Glutamatergic neuron (in vitro differentiated cells): ENCODE data around the gene NDUFB2. TPM values are rescaled to one million over a fixed set of nuclear protein-coding genes. Genes with fewer than 3 reads are reported as not detected.

Source experiments
- DNase-seq: peaks from one replicate; pipeline ENCODE4 v3.0.0; 2022
- H3K27ac Mint-ChIP-seq: one replicate; pipeline ENCODE4 v1.8.0; 2020; ENCODE audit warnings: mild to moderate bottlenecking, mixed read lengths, inconsistent platforms; ENCODE audit not compliant: unreplicated experiment
- H3K27me3 Mint-ChIP-seq: one replicate; pipeline ENCODE4 v1.8.0; 2020; ENCODE audit warnings: mild to moderate bottlenecking, moderate library complexity, mixed read lengths, inconsistent platforms; ENCODE audit not compliant: unreplicated experiment
- H3K36me3 Mint-ChIP-seq: one replicate; pipeline ENCODE4 v1.8.0; 2020; ENCODE audit warnings: mild to moderate bottlenecking, mixed read lengths, inconsistent platforms; ENCODE audit not compliant: unreplicated experiment
- H3K4me1 Mint-ChIP-seq: one replicate; pipeline ENCODE4 v1.8.0; 2020; ENCODE audit warnings: mild to moderate bottlenecking, low read depth, mixed read lengths, inconsistent platforms; ENCODE audit not compliant: unreplicated experiment
- H3K4me3 Mint-ChIP-seq: one replicate; pipeline ENCODE4 v1.8.0; 2020; ENCODE audit warnings: mild to moderate bottlenecking, mixed read lengths, inconsistent platforms; ENCODE audit not compliant: unreplicated experiment
- H3K9me3 Mint-ChIP-seq: one replicate; pipeline ENCODE4 v1.8.0; 2020; ENCODE audit warnings: mild to moderate bottlenecking, moderate library complexity, mixed read lengths, inconsistent platforms; ENCODE audit not compliant: unreplicated experiment
- CTCF ChIP-seq: fragments of 200-600 bp; sonication (generic); IDR thresholded peaks from one replicate; pipeline ENCODE4 v1.5.0; 2021; ENCODE audit not compliant: partially characterized antibody, unreplicated experiment
- total RNA-seq: library from RNA; stranded (reverse); fragmentation: NEBNext Ultra II Directional; extraction: Animal tissue kit (Norgen Biotek cat#: 25700); gene quantifications from one replicate; pipeline ENCODE4 v1.2.1, GENCODE V29; 2021; ENCODE audit not compliant: unreplicated experiment

NDUFB2 gene
- total RNA-seq, 1 donor from 2014 or later = 127 TPM

- no peaks in the 10 kb centered on the region for H3K9me3 Mint-ChIP-seq
- H3K36me3 Mint-ChIP-seq = no peaks in the 10 kb centered on the region
Observed at GRCh38 chr7:140653319-140654108, 43.0 kb upstream of the NDUFB2 start.

GRCh38 chr7:140654109-140654387 is 42.5 kb upstream of the NDUFB2 start:
- H3K4me3 Mint-ChIP-seq = no peak overlapping the region
- peaks cover 1% of the 10 kb centered on the region for H3K27me3 Mint-ChIP-seq
- no peaks in the 10 kb centered on the region for H3K36me3 Mint-ChIP-seq
- no peak for TF ChIP-seq CTCF
- DNase-seq = no peak
- H3K9me3 Mint-ChIP-seq = no peaks in the 10 kb centered on the region
- no peak overlapping the region for H3K27ac Mint-ChIP-seq
- H3K4me1 Mint-ChIP-seq = peaks cover 14% of the 10 kb centered on the region

More at GRCh38 chr7:140653319-140654108, 43.0 kb upstream of the NDUFB2 start:
- peaks cover 1% of the 10 kb centered on the region for H3K27me3 Mint-ChIP-seq
- peak overlapping the region; percentile 53 for H3K27ac Mint-ChIP-seq
- DNase-seq = peak; percentile 58
- peaks cover 14% of the 10 kb centered on the region for H3K4me1 Mint-ChIP-seq
- peak; percentile 88 for TF ChIP-seq CTCF
- H3K4me3 Mint-ChIP-seq = no peak overlapping the region

- DNase-seq = no peak
- H3K4me3 Mint-ChIP-seq = no peak overlapping the region
- H3K9me3 Mint-ChIP-seq = no peaks in the 10 kb centered on the region
- TF ChIP-seq CTCF = no peak
- H3K4me1 Mint-ChIP-seq = peaks cover 14% of the 10 kb centered on the region
- H3K27me3 Mint-ChIP-seq = peaks cover 1% of the 10 kb centered on the region
- H3K36me3 Mint-ChIP-seq = no peaks in the 10 kb centered on the region
- H3K27ac Mint-ChIP-seq = no peak overlapping the region
Observed at GRCh38 chr7:140654661-140655060, 41.8 kb upstream of the NDUFB2 start.

GRCh38 chr7:140655511-140656408 is 40.7 kb upstream of the NDUFB2 start:
- no peak for DNase-seq
- H3K4me1 Mint-ChIP-seq = peaks cover 14% of the 10 kb centered on the region
- H3K27ac Mint-ChIP-seq = no peak overlapping the region
- H3K9me3 Mint-ChIP-seq = no peaks in the 10 kb centered on the region
- H3K27me3 Mint-ChIP-seq = no peaks in the 10 kb centered on the region
- H3K36me3 Mint-ChIP-seq = no peaks in the 10 kb centered on the region
- TF ChIP-seq CTCF = no peak
- H3K4me3 Mint-ChIP-seq = no peak overlapping the region
